OCI-LY7 (cell line): ENCODE measurements around the gene STAT6. TPM values are rescaled to one million over a fixed set of nuclear protein-coding genes. Genes with fewer than 3 reads are reported as not detected.

ENCODE experiments used
- BruUV-seq: library from RNA; stranded (reverse); fragments of 400-500 nt; replicated peaks from 2 replicates; lab custom pipeline; 2021; lab: Mats Ljungman, UMichigan
- CTCF ChIA-PET: fragments of 300-600 bp; sonication (Branson Sonifier 250); formaldehyde crosslinking; loops from one replicate; lab custom pipeline; 2022; ENCODE audit warnings: antibody characterized with exemption; ENCODE audit not compliant: unreplicated experiment; lab: Charles Lee
- POLR2A ChIA-PET: fragments of 300-600 bp; sonication (Branson Sonifier 250); formaldehyde crosslinking; loops from one replicate; lab custom pipeline; 2022; ENCODE audit warnings: antibody characterized with exemption; lab: Charles Lee
- DNase-seq: peaks from one replicate; pipeline ENCODE4 v3.0.0-alpha.2; 2015; ENCODE audit warnings: low spot score
- H2AFZ ChIP-seq: fragments of 200-600 bp; sonication (generic), shearing (Covaris generic); 2 replicates; pipeline ENCODE4 v1.6.1; 2014; ENCODE audit warnings: mild to moderate bottlenecking, antibody characterized with exemption, low read length, moderate library complexity
- H3K27ac ChIP-seq: fragments of 200-600 bp; sonication (generic); 2 replicates; pipeline ENCODE4 v1.5.1; 2014; ENCODE audit warnings: mixed run types, low read depth, mild to moderate bottlenecking, moderate library complexity, low read length, inconsistent platforms; ENCODE audit not compliant: poor library complexity, severe bottlenecking
- H3K36me3 ChIP-seq: fragments of 200-600 bp; sonication (generic); 2 replicates; pipeline ENCODE4 v1.6.1; 2014; ENCODE audit warnings: mild to moderate bottlenecking, antibody characterized with exemption, low read length, moderate library complexity, mixed read lengths; ENCODE audit not compliant: insufficient read depth
- H3K4me1 ChIP-seq: fragments of 200-600 bp; sonication (generic); 2 replicates; pipeline ENCODE4 v1.5.1; 2014; ENCODE audit warnings: mild to moderate bottlenecking, low read length; ENCODE audit not compliant: insufficient read depth, poor library complexity, severe bottlenecking
- H3K4me2 ChIP-seq: fragments of 200-600 bp; sonication (generic); 2 replicates; pipeline ENCODE4 v1.6.1; 2014; ENCODE audit warnings: mild to moderate bottlenecking, low read length
- H3K4me3 ChIP-seq: fragments of 200-600 bp; sonication (generic); 2 replicates; pipeline ENCODE4 v1.5.1; 2014; ENCODE audit warnings: mild to moderate bottlenecking, low read depth, low read length; ENCODE audit not compliant: poor library complexity, severe bottlenecking
- H3K79me2 ChIP-seq: fragments of 200-600 bp; sonication (generic); 2 replicates; pipeline ENCODE4 v1.6.1; 2016; ENCODE audit warnings: low read depth, mild to moderate bottlenecking, low read length, moderate library complexity, mixed read lengths; ENCODE audit not compliant: insufficient read depth
- H3K9me2 ChIP-seq: fragments of 200-600 bp; sonication (generic); 2 replicates; pipeline ENCODE4 v1.6.1; 2016; ENCODE audit warnings: mild to moderate bottlenecking, low read length, mixed read lengths; ENCODE audit not compliant: insufficient read depth
- H3K9me3 ChIP-seq: fragments of 200-600 bp; sonication (generic); 2 replicates; pipeline ENCODE4 v1.6.1; 2014; ENCODE audit warnings: mild to moderate bottlenecking, mixed run types, low read length, mixed read lengths
- H4K20me1 ChIP-seq: fragments of 200-600 bp; sonication (generic); 2 replicates; pipeline ENCODE4 v1.6.1; 2014; ENCODE audit warnings: mild to moderate bottlenecking, antibody characterized with exemption, low read length, moderate library complexity, mixed read lengths; ENCODE audit not compliant: insufficient read depth
- CTCF ChIP-seq: fragments of 200-600 bp; sonication (generic); conservative IDR thresholded peaks from 2 replicates; pipeline ENCODE4 v1.5.1; 2014; ENCODE audit warnings: mild to moderate bottlenecking, antibody characterized with exemption, low read length, moderate library complexity, mixed read lengths
- EZH2phosphoT487 ChIP-seq: fragments of 200-600 bp; sonication (generic); IDR thresholded peaks from 2 replicates; pipeline ENCODE4 v1.6.1; 2018; ENCODE audit warnings: low read depth, borderline replicate concordance, mild to moderate bottlenecking, mixed run types, antibody characterized with exemption, low read length, moderate library complexity, mixed read lengths
- intact Hi-C: fragments of 100-400 bp; cut with micrococcal nuclease; formaldehyde crosslinking; loops from one replicate; pipeline ENCODE4 v1.10.0; 2022; ENCODE audit not compliant: unreplicated experiment
- total RNA-seq, 2 experiments: library from RNA; depleted of rRNA in 1 of 2; stranded (reverse); fragments of >200 nt in 1 of 2; shearing (Covaris generic) in 1 of 2; gene quantifications; 2 replicates each; pipeline ENCODE4 v1.2.3, GENCODE V29; 2014 to 2022

STAT6 gene
- total RNA-seq, 2 experiments from 2014 or later = 73.6 to 128 TPM

DNA sequence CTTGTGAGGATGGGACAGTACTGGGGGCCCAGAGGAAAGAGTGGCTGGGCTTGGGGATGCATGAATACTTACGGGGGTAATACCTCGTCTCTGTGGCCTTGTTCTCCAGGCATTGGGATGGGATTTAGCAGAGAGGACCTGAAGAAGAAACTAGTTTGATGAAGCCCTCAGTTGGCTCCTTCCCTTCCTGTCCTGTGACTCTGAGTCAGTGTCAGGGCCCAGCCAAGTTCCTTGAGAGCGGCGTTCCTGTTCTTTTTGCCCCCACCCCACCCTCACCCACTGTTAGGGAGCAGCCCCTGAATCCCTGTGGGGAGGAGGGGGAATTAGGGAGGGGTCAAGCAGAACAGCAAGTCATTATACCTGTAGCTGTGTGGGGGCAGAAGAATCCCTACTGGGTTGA lies 41.5 kb upstream of the STAT6 start:
- ChIA-PET CTCF (no interaction called here), POLR2A (no interaction called here)
- DNase-seq = no peak
- Histone ChIP-seq H3K9me3 (no peaks in the 10 kb centered on the region), H3K79me2 (no peaks in the 10 kb centered on the region), H3K4me2 (no peak overlapping the region), H3K4me1 (peaks cover 5% of the 10 kb centered on the region), H3K9me2 (no peaks in the 10 kb centered on the region), H3K27ac (no peak overlapping the region), H3K4me3 (no peak overlapping the region), H3K36me3 (no peaks in the 10 kb centered on the region), H2AFZ (no peak overlapping the region), H4K20me1 (no peaks in the 10 kb centered on the region)
- intact Hi-C loops = no loop called here
- BruUV-seq = no TSS peak
- TF ChIP-seq CTCF (no peak), EZH2phosphoT487 (no peak)

GRCh38 chr12:57151741-57152630 lies 40.8 kb upstream of the STAT6 start:
- TF ChIP-seq EZH2phosphoT487 (no peak), CTCF (no peak)
- Histone ChIP-seq H2AFZ (no peak overlapping the region), H3K4me1 (peaks cover 5% of the 10 kb centered on the region), H3K79me2 (no peaks in the 10 kb centered on the region), H3K9me3 (no peaks in the 10 kb centered on the region), H3K36me3 (no peaks in the 10 kb centered on the region), H4K20me1 (no peaks in the 10 kb centered on the region), H3K27ac (no peak overlapping the region), H3K9me2 (no peaks in the 10 kb centered on the region), H3K4me2 (no peak overlapping the region), H3K4me3 (no peak overlapping the region)
- no peak for DNase-seq
- no TSS peak for BruUV-seq
- CTCF ChIA-PET = no interaction called here
- POLR2A ChIA-PET = no interaction called here
- intact Hi-C loops = no loop called here

DNA sequence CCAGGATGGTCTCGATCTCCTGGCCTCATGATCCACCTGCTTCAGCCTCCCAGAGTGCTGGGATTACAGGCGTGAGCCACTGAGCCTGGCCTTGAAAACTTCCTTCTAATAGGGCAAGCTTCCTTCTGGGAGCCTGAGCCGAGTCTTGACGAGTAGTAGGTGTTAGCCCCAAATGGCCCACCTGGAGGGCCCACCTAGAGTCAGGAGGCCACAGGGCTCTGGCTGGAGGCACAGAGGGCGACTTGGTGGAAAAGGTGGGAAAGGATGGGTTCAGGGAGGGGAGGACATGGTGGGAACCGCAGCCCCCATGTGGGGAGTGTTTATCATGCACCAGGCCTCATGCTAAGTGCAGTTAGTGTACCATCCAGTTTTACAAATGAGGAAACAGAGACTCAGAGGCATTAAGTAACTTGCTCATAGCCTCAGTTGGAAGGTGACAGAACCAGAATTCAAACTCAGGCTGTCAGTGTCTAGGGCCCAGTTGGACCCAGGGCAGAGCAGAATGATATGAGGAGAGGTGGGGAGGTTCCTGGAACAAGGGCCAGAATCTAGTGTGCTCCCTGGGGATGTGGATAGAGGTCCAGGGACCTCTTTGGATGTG lies 39.3 kb upstream of the STAT6 start:
- H2AFZ ChIP-seq = no peak overlapping the region
- H3K4me3 ChIP-seq = no peak overlapping the region
- no peaks in the 10 kb centered on the region for H3K9me2 ChIP-seq
- H3K4me1 ChIP-seq = peaks cover 5% of the 10 kb centered on the region
- ChIA-PET POLR2A (no interaction called here), CTCF (interaction anchor here (0.6 kb wide), 1 partner anchor 47 kb away, joined by 3 read pairs; no protein-coding TSS in a partner anchor)
- no TSS peak for BruUV-seq
- intact Hi-C loops = no loop called here
- no peaks in the 10 kb centered on the region for H3K79me2 ChIP-seq
- DNase-seq = no peak
- no peaks in the 10 kb centered on the region for H4K20me1 ChIP-seq
- no peak overlapping the region for H3K4me2 ChIP-seq
- no peaks in the 10 kb centered on the region for H3K9me3 ChIP-seq
- no peak overlapping the region for H3K27ac ChIP-seq
- TF ChIP-seq EZH2phosphoT487 = no peak
- TF ChIP-seq CTCF = no peak
- no peaks in the 10 kb centered on the region for H3K36me3 ChIP-seq
